ENCODE results near the gene RAET1G.
A peak's percentile ranks its signal among the peaks of the same experiment; 100 is the strongest.
"Not testable (repeated sequence)": the region's sequence is repeated elsewhere in the genome, so short reads cannot be mapped to it uniquely, and the experiment has no call there.

RAET1G gene

GRCh38 chr6:149918151-149918905 is 4.6 kb downstream of the RAET1G start:
- Histone ChIP-seq H3K4me3 (no peak overlapping the region), H3K27ac (no peak overlapping the region)

- no peak overlapping the region for H3K4me3 ChIP-seq
- H3K27ac ChIP-seq: no peak overlapping the region
These were observed 5.2 kb downstream of the RAET1G start for GRCh38 chr6:149917679-149918078.

GRCh38 chr6:149915970-149916865 is 6.7 kb downstream of the RAET1G start:
- Histone ChIP-seq H3K4me3 (no peak overlapping the region), H3K27ac (no peak overlapping the region)

GRCh38 chr6:149913540-149914240 is 9.2 kb downstream of the RAET1G start:
- Histone ChIP-seq H3K4me3 (no peak overlapping the region), H3K27ac (no peak overlapping the region)

GRCh38 chr6:149913085-149913484 is 9.8 kb downstream of the RAET1G start:
- no peak overlapping the region for H3K4me3 ChIP-seq
- no peak overlapping the region for H3K27ac ChIP-seq

- H3K4me3 ChIP-seq, H3K27ac ChIP-seq: not testable (repeated sequence)
These were observed 10.2 kb downstream of the RAET1G start for GRCh38 chr6:149912680-149913079.

- Histone ChIP-seq H3K27ac (no peak overlapping the region), H3K4me3 (no peak overlapping the region)
These were observed 12.2 kb downstream of the RAET1G start for GRCh38 chr6:149910721-149911151.

GRCh38 chr6:149909701-149910470 is 13.0 kb downstream of the RAET1G start:
- H3K4me3 ChIP-seq: no peak overlapping the region
- H3K27ac ChIP-seq: no peak overlapping the region

GRCh38 chr6:149908480-149908879 is 14.4 kb downstream of the RAET1G start:
- H3K27ac ChIP-seq, H3K4me3 ChIP-seq: not testable (repeated sequence)

GRCh38 chr6:149907317-149907716 is 15.6 kb downstream of the RAET1G start:
- no peak overlapping the region for H3K27ac ChIP-seq
- H3K4me3 ChIP-seq: no peak overlapping the region

GRCh38 chr6:149906405-149906804 is 16.5 kb downstream of the RAET1G start:
- H3K27ac ChIP-seq: no peak overlapping the region
- no peak overlapping the region for H3K4me3 ChIP-seq

- no peak overlapping the region for H3K4me3 ChIP-seq
- H3K27ac ChIP-seq: no peak overlapping the region
These were observed 17.0 kb downstream of the RAET1G start for GRCh38 chr6:149905911-149906371.

GRCh38 chr6:149905371-149905910 is 17.5 kb downstream of the RAET1G start:
- no peak overlapping the region for H3K4me3 ChIP-seq

GRCh38 chr6:149904661-149905370 is 18.1 kb downstream of the RAET1G start:
- no peak overlapping the region for H3K4me3 ChIP-seq

More at GRCh38 chr6:149905371-149905910, 17.5 kb downstream of the RAET1G start:
- H3K27ac ChIP-seq: no peak overlapping the region

GRCh38 chr6:149903938-149904611 is 18.8 kb downstream of the RAET1G start:
- Histone ChIP-seq H3K4me3 (no peak overlapping the region), H3K27ac (no peak overlapping the region)

More at GRCh38 chr6:149904661-149905370, 18.1 kb downstream of the RAET1G start:
- H3K27ac ChIP-seq: no peak overlapping the region

- Histone ChIP-seq H3K27ac (peak overlapping the region in 12 of 21 experiments; percentile 7 to 85 (median 68)), H3K4me3 (no peak overlapping the region)
These were observed 21.3 kb downstream of the RAET1G start for GRCh38 chr6:149901444-149902140.
